HUES6 (cell line): ENCODE measurements around the gene PDF.

Experiments
- H3K27ac ChIP-seq: 2 replicates; pipeline ENCODE4 v1.7.0; 2013; ENCODE audit warnings: low read depth, mild to moderate bottlenecking, low read length, inconsistent platforms
- H3K27me3 ChIP-seq: 2 replicates; pipeline ENCODE4 v1.6.1; 2013; ENCODE audit warnings: low read length; ENCODE audit not compliant: control insufficient read depth, insufficient read depth
- H3K36me3 ChIP-seq: 2 replicates; pipeline ENCODE4 v1.6.1; 2013; ENCODE audit warnings: low read length; ENCODE audit not compliant: control insufficient read depth, insufficient read depth
- H3K4me1 ChIP-seq: 2 replicates; pipeline ENCODE4 v1.6.1; 2013; ENCODE audit warnings: low read length; ENCODE audit not compliant: control insufficient read depth, insufficient read depth
- H3K4me3 ChIP-seq: 2 replicates; pipeline ENCODE4 v1.5.1; 2013; ENCODE audit warnings: low read depth, low read length
- H3K9ac ChIP-seq: one replicate; pipeline ENCODE4 v1.6.1; 2013; ENCODE audit warnings: mild to moderate bottlenecking, low read length
- H3K9me3 ChIP-seq: 2 replicates; pipeline ENCODE4 v1.6.1; 2013; ENCODE audit warnings: low read depth, low read length; ENCODE audit not compliant: control insufficient read depth, insufficient read depth

PDF gene

DNA sequence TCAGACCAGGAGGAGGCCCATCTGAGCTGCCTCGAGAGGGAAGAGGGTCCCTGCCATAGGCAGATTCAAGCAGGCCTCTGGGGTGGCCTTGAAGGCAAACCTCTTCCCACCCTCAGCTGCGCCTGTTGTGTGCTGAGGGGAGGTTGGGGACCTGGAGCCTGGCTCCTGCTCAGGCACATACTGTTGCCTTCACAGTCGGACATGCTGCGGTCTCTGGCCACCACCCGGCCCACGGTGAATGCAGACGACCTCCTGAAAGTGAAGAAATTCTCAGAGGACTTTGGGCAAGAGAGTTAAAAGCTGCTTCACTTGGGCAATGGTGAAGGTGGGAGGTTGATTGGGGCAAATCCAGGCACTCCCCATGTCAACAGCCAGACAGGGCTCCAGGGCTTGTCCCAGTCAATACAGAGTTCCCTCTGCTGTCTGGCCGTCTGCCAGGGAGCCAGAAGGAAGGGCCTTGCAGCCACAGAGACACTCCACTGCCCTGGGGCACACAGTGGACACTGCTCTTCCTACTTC is 6.3 kb downstream of the PDF start:
- no peaks in the 10 kb centered on the region for H3K27me3 ChIP-seq
- H3K9me3 ChIP-seq: no peaks in the 10 kb centered on the region
- peaks cover 10% of the 10 kb centered on the region for H3K4me1 ChIP-seq
- H3K36me3 ChIP-seq: peaks cover 96% of the 10 kb centered on the region
- H3K27ac ChIP-seq: no peak overlapping the region
- no peak overlapping the region for H3K9ac ChIP-seq
- no peak overlapping the region for H3K4me3 ChIP-seq

DNA sequence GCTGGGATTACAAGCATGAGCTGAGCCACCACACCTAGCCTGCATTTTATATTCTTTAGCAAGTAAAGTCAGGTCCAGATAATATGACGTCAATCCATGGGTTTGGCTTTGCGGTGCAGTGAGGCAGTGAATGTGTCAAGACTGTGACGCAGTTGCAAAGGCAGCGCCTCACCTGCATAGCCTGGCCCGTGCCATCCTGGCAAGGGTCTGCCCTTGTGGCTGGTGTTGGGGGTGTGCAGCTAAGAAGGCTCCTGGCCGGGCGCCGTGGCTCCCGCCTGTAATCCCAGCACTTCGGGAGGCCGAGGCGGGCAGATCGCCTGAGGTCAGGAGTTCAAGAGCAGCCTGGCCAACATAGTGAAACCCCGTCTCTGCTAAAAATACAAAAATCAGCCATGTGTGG is 7.0 kb downstream of the PDF start:
- Histone ChIP-seq H3K27me3 (no peaks in the 10 kb centered on the region), H3K4me1 (peaks cover 4% of the 10 kb centered on the region; the same call in 1 of the 2 replicates), H3K4me3 (no peak overlapping the region), H3K9me3 (no peaks in the 10 kb centered on the region), H3K27ac (no peak overlapping the region), H3K9ac (no peak overlapping the region), H3K36me3 (peaks cover 96% of the 10 kb centered on the region)

DNA sequence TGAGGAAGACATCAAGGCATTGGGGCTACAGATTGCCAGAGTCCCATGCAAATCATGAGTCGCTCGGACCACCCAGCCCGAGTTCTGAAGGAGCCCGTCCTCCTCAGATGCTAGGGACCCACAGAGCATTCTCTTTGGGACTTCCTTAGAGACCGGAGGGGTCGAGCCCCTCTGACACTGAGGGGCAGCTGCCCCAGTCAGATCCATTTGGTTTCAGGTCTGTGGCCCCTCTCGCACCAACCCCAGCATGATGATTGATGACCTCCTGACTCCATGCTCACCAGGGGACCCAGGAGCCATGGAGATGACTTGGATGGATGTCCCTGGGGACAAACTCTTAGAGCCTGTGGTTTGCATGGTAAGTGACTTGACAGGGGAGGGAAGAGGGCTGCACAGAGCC is 8.0 kb downstream of the PDF start:
- Histone ChIP-seq H3K27ac (no peak overlapping the region), H3K4me1 (no peaks in the 10 kb centered on the region), H3K9me3 (no peaks in the 10 kb centered on the region), H3K27me3 (no peaks in the 10 kb centered on the region), H3K4me3 (no peak overlapping the region), H3K36me3 (peaks cover 91% of the 10 kb centered on the region), H3K9ac (no peak overlapping the region)

- Histone ChIP-seq H3K4me3 (no peak overlapping the region), H3K4me1 (no peaks in the 10 kb centered on the region), H3K9me3 (no peaks in the 10 kb centered on the region), H3K27ac (no peak overlapping the region), H3K9ac (no peak overlapping the region), H3K27me3 (no peaks in the 10 kb centered on the region), H3K36me3 (peaks cover 92% of the 10 kb centered on the region)
Measured at GRCh38 chr16:69321080-69321479, 9.3 kb downstream of the PDF start.

GRCh38 chr16:69320740-69321073 is 9.7 kb downstream of the PDF start:
- Histone ChIP-seq H3K4me1 (no peaks in the 10 kb centered on the region), H3K27ac (no peak overlapping the region), H3K9me3 (no peaks in the 10 kb centered on the region), H3K27me3 (no peaks in the 10 kb centered on the region), H3K4me3 (no peak overlapping the region), H3K9ac (no peak overlapping the region), H3K36me3 (peaks cover 92% of the 10 kb centered on the region)

GRCh38 chr16:69319826-69320739 is 10.3 kb downstream of the PDF start:
- peaks cover 94% of the 10 kb centered on the region for H3K36me3 ChIP-seq
- no peak overlapping the region for H3K9ac ChIP-seq
- no peaks in the 10 kb centered on the region for H3K27me3 ChIP-seq
- no peaks in the 10 kb centered on the region for H3K4me1 ChIP-seq
- no peaks in the 10 kb centered on the region for H3K9me3 ChIP-seq
- H3K4me3 ChIP-seq: no peak overlapping the region
- H3K27ac ChIP-seq: no peak overlapping the region

- Histone ChIP-seq H3K27me3 (no peaks in the 10 kb centered on the region), H3K9ac (no peak overlapping the region), H3K27ac (no peak overlapping the region), H3K4me3 (no peak overlapping the region), H3K9me3 (no peaks in the 10 kb centered on the region), H3K4me1 (no peaks in the 10 kb centered on the region), H3K36me3 (peaks cover 93% of the 10 kb centered on the region)
Measured at GRCh38 chr16:69319381-69319780, 11.0 kb downstream of the PDF start.

GRCh38 chr16:69318911-69319289 is 11.5 kb downstream of the PDF start:
- H3K4me3 ChIP-seq: no peak overlapping the region

GRCh38 chr16:69318177-69318910 is 12.0 kb downstream of the PDF start:
- Histone ChIP-seq H3K36me3 (peaks cover 87% of the 10 kb centered on the region), H3K27ac (no peak overlapping the region), H3K27me3 (no peaks in the 10 kb centered on the region), H3K4me3 (no peak overlapping the region), H3K4me1 (no peaks in the 10 kb centered on the region), H3K9me3 (no peaks in the 10 kb centered on the region), H3K9ac (no peak overlapping the region)

More at GRCh38 chr16:69318911-69319289, 11.5 kb downstream of the PDF start:
- H3K4me1 ChIP-seq: no peaks in the 10 kb centered on the region
- H3K9me3 ChIP-seq: no peaks in the 10 kb centered on the region
- H3K27me3 ChIP-seq: no peaks in the 10 kb centered on the region
- no peak overlapping the region for H3K9ac ChIP-seq
- H3K27ac ChIP-seq: no peak overlapping the region
- H3K36me3 ChIP-seq: peaks cover 92% of the 10 kb centered on the region

DNA sequence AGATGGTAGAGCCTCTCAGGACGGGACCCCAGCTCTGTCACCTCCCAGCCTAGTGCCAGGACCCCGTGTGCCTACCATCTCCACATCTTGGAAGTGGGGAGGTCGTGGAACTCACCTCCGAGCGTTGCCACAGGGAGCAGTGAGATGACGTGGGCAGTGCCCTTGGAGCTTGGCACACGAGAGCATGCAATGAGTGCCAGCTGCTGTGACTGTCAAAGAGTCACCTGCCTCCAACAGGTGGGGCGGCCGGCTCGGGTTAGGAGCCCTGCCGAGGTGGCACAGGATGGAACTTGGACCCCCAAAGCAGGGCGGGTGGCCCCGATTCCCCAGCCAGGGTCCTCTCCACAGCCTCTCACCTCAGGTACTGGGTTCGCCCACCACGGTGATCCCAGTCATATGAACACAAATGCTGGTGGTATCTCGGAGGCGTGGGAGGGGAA is 13.8 kb downstream of the PDF start:
- H3K27ac ChIP-seq: no peak overlapping the region
- no peaks in the 10 kb centered on the region for H3K9me3 ChIP-seq
- no peak overlapping the region for H3K4me3 ChIP-seq
- H3K9ac ChIP-seq: no peak overlapping the region
- H3K27me3 ChIP-seq: no peaks in the 10 kb centered on the region
- peaks cover 4% of the 10 kb centered on the region; the same call in 1 of the 2 replicates for H3K4me1 ChIP-seq
- H3K36me3 ChIP-seq: peaks cover 69% of the 10 kb centered on the region
